ENCODE measurements around the gene PHF19. TPM values are rescaled to one million over a fixed set of nuclear protein-coding genes. Genes with fewer than 3 reads are reported as not detected.

The PHF19 gene
- total and polyA plus RNA-seq, 2 of the 8 experiments (the other 6 are each of a cell fraction or from before 2014, with no cell fraction given) = 28.2 to 31.8 TPM

- no peak for TF ChIP-seq MAX (IDR thresholded peaks at IDR 0.05)
- TF ChIP-seq CREB1 (IDR thresholded peaks at IDR 0.05) = 0 out of 2 replicates have a peak, but pooled peaks have one; percentile 25
- no peak for TF ChIP-seq ATF2 (IDR thresholded peaks at IDR 0.05; ENCODE audit: low read length)
- TF ChIP-seq CTBP2 (IDR thresholded peaks at IDR 0.05; ENCODE audit: borderline replicate concordance, insufficient read depth, insufficient read length, low read length) = no peak
- no peak for TF ChIP-seq EP300 (IDR thresholded peaks at IDR 0.05; ENCODE audit: borderline replicate concordance in 1 of 2, low read depth in 2 of 2, low read length in 2 of 2)
- no peak for TF ChIP-seq GTF2F1 (IDR thresholded peaks at IDR 0.05; ENCODE audit: borderline replicate concordance, low read depth, low read length)
- peak; percentile 17; the same call in 1 of the 2 replicates for TF ChIP-seq TAF1 (IDR thresholded peaks at IDR 0.05; ENCODE audit: low read depth, low read length)
- no peak for TF ChIP-seq CHD1 (IDR thresholded peaks at IDR 0.05; ENCODE audit: low read depth, low read length)
- no peak for TF ChIP-seq RAD21 (IDR thresholded peaks at IDR 0.05 in 1 of 2, conservative IDR thresholded peaks at IDR 0.05 in 1 of 2; ENCODE audit: low read depth in 2 of 2, low read length in 2 of 2)
- TF ChIP-seq HDAC2 (IDR thresholded peaks at IDR 0.05; ENCODE audit: borderline replicate concordance in 1 of 2, low read depth in 2 of 2, low read length in 2 of 2) = no peak
- TF ChIP-seq USF2 (IDR thresholded peaks at IDR 0.05; ENCODE audit: low read length) = no peak
- TF ChIP-seq CBX8 (IDR thresholded peaks at IDR 0.05; ENCODE audit: borderline replicate concordance, low read depth, low read length) = no peak
- TF ChIP-seq KDM4A (IDR thresholded peaks at IDR 0.05; ENCODE audit: low read depth, low read length, severe bottlenecking) = peak; percentile 33
- peak; percentile 69 for TF ChIP-seq E2F6 (IDR thresholded peaks at IDR 0.05)
- TF ChIP-seq SIRT6 (IDR thresholded peaks at IDR 0.05; ENCODE audit: low read length) = no peak
- TF ChIP-seq MAFK (IDR thresholded peaks at IDR 0.05; ENCODE audit: low read depth, low read length) = no peak
Measured at GRCh38 chr9:120877276-120878034, 467 bp upstream of the PHF19 start (continued).
